ENCODE data around the gene DLG2.
A peak's percentile ranks its signal among the peaks of the same experiment; 100 is the strongest.

The DLG2 gene

DNA sequence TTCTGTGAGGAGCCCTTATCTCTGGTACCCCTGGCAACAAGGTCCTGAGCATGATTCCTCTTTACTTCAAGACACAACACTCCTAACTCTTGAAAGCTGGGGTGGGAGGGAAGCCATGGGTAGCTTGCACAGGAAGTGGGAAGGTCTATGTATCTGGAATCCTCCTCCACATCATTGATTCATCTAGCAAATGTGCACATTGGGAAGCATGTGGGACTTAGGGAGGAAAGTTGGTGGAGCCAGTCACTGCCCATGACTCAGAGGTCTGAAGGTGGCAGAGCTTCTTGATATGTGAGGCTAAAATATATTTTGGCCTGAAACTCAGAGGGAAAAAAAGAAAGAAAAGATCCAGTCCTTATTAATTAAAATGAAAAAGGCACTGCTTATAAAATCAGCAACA, 1000.9 kb downstream of the DLG2 start:
- DNase-seq = no peak

DNA sequence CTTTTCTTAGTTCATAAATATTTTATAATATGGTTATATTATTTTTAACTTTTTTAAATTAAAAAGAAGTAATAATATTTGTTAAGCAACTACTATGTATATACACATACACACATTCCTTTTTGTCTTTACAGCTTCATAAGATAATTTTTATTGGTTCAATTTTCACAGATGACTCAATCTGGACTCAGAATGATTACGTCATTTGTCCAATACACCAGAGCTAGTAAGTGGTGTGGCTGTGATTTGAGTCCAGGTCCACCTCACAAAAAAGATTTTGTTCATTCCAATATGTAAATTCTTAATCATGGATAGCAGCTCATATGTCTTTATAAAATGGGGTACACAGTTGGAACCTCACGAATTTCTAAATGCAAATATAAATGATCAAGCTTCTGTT, 1014.5 kb downstream of the DLG2 start:
- no peak for DNase-seq

DNA sequence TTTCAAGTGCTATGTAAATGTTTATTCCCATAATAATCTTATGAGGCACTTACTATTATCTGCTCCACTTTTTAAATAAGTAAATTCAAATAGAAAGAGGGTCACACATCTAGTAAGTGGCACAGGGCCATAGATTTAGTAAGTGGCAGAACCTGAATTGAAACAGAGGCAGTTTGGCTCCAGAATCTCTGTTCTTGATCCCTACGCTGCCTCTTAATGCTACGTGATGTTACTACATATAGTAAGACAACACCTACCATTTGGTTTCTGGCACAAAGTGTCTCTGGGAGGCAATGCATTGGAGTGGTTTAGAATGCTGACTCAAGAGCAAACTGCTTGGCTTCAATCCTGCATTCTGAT, 1018.3 kb downstream of the DLG2 start:
- DNase-seq = no peak

DNA sequence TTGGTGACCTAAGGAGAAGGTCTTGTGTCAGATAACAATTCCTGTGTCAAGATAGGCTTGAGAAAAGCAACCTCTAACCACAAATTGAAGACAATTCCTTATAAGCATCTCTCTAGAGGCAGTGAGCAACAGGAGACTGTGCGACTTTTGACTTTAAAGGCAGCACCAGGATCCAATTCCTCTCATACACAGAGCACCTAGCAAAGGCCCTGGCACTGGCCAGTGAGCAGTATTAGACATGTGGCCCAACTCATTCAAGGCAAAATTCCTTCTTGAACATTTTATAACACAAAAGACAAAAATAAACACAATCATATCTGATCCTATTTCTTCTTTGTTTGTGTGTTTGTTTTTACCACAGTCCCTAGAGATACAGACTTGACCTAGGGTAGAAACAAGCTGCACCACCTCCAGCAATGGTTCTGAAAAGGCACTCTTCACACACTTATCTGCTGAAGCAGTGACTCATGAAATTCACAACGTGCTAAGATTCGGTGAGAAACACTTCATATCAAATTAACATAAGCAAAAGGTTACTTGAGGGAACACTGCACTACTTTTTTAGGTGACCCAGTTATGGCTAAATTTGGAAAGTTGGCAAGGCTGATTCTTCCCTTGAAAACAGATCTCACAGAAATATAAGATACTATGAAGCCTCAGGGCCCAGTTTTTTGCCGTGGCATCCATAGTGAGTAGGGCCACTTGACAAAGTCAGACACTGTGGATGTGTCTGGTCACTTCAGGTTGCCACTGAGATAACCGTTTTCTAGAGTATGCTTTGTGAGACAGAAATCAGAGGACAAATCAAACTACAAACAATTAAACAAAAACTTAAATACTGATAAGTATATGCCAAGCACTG, 1018.9 kb downstream of the DLG2 start:
- no peak for DNase-seq

DNA sequence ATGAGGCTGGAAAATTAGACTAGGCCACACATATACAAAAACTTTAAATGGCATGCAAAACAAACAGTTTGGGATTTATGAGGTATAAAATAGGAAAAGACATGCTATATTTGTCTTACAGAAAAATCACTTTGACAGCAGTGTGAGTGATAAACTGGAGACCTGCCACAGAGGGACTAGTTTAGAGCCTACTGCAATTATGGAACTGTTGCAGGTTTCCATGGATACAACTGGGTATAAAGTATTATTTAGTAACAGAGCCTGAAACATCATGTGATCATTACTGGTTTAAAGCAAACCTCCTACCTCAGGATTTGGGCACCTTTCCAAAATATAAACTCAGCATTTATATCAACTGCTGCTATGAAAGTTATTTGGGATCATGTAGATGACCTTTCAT, 1032.5 kb downstream of the DLG2 start:
- DNase-seq = no peak

DNA sequence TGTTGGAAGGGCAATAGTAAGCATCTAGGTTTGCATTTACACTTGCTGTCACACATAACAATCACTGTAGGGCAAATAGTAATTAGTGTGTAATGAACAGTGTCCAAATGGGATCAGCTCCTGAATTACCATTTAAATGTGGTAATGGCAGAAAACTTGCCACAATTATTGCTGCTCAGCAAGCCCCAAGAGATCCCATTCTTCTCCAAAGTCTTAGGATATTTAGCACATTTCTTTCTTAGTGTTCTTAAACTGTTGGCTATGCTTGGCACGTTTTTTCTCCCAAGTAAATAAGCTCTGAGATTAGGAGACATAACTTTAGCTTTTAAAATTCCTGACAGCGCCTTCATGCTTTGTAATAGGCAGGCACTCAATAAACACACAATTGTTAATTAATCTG, 1037.0 kb downstream of the DLG2 start:
- no peak for DNase-seq

DNA sequence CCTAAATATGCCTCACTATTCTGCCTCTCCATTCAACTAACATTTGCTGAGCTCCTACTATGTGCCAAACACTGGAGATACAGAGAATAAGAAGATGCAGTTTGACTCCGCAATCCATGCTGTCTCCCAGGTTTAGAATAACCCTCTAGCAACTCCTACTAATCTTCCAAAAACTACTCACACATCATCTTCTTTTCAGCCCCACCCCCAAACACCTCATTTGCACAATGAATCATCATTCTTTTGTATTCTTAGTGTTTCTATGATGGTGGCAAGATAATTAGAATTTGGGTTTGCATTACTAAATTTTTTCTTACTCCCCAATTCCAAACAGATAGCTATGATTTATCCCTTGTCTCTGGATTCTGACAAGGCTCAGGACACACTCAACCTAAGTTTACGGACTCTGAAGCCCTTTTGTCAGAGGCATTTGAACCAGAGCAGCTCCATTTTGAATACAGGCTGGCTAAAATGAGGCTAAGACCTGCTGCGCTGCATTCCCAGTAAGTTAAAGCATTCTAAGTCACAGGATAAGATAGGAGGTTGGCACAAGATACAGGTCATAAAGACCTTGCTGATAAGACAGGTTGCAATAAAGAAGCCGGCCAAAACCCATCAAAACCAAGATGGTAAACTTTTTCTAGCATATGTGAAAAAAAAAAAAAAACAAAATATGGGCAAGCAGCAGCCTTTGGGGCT, 1038.9 kb downstream of the DLG2 start:
- no peak for DNase-seq

DNA sequence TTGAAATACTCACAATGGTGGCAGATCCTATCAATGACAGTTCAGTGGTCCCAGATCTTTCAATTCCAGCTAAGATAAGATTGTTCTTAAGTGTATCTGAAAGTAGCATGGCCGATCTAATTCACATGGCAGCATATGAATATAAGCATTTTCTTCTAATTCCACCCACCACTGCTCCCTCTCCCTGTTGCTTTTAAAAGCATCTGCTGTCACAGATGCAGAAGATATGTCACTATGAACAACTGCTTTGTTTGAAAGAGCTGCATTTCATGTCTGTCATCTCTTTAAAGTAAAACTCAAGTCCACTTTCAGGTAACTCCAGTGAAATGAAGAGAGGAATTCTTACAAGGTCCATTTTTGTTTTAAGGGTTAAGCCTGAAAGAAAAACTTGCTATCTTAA, 1044.0 kb downstream of the DLG2 start:
- DNase-seq = no peak

DNA sequence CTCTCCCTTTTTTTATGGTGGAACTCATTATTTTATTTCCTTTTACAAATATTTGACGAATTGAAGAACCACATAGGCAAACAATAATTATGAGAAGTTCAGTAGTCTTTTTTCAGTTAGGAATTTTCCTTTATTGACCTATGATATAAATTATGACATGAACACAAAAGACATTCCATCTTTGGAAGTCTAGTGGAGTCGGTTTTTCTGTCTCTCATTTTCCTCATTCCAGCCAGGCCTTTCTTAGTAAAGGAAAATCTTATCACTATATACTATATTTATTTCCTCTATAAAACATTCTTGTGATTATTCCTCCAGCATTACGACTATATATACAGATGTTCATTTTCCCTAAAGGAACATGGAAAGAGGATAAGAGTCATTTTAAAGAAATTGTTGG, 1046.1 kb downstream of the DLG2 start:
- DNase-seq = no peak

DNA sequence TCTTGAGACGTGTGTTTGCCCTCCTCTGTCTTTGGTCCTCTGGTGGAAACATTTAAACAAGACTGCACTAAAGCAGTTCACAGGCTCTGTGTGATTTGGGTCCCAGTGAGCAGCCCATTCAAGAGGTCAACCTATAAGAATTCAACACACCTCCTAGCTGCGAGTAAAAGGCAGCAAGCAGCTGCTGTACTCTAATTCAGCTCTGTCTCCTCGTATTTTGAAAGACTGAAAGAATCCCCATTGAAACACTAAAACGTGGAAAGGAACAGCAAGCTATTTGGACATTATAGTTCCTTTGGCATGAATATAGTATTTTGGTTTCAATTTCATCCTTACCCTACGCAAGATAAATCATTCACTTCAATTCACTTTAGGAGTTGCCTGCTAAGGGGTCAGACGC, 1046.7 kb downstream of the DLG2 start:
- no peak for DNase-seq

DNA sequence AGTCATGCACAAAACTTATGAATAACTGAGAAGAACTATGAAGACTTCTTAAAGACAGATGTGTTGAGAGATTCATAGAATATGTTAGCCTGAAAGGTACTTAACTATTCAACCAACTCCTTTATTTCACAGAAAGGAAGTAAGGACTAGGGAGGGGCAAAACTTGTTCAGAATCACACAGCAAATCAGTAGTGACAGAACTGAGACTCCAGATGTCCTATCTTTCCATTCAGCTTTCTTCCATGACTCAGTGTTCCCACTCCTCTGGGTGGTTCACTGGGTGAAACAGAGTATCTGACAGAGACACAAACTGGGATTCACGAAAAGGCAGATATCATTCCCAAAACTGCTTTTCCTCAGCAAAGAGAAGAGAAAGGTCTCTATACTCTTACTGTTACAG, 1053.3 kb downstream of the DLG2 start:
- no peak for DNase-seq

DNA sequence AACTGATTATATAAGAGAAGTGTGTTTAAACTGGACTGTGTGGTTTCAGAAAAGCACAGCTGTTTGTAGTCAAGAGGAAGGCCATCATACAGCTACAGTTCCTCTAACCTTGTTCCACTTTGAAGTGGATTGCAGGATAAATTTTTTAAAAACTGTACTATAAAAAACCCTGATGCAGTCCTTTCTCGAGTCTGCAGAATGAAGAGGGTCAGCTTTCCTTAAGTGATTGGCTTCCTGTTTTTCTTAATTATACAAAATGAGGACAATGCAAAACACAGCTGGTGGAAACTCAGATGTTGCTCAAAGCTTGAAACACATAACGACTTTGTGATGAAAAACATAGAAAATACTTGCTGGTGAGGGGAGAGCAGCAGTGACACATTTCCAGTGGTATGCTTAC, 1060.5 kb downstream of the DLG2 start:
- DNase-seq = no peak

DNA sequence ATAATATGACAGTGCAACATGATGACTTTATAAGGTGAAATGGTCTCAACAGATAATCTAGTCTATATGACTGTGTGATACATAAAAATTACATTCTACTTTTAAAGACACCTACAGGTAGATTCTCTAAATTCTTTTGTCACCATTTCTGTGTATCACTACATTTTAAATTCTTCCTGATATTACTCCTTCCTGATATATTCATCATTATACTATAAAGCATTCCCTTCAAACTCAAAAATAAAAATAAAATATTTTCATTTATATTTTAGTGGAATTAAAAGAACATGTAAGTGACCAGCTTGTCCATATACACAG, 1062.3 kb downstream of the DLG2 start:
- no peak for DNase-seq

DNA sequence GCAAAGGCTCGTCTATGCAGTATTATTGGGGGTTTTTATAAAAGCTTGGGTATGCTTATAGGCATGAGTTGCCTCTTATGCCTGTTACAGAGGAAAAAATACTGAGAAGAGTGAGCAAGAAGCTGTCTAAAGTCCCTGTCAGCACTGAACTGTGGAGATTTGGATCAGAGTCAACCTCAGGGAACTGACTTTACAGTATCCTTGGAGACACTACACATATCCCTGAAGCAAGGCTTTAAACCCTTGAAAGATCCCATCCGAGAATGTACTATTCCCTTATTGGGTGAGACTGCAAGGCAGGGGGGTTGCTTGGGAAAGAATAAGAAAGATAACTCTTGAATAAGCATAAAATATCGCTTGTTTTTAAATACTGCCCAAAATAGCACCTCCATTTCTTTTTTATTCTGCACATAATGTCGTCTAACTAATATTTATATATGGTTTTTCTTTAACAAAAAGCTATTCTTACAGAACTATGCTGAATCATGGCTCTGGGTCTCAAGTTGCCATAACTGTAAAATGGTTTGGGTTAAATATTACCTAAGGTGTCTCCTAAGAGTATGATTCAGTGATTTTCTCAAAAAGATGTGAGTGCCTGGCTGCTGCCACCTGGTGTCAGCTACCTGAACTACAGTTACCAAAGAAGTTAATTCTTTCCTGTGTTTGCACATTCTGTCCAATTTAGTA, 1062.8 kb downstream of the DLG2 start:
- peak; percentile 6 for DNase-seq

DNA sequence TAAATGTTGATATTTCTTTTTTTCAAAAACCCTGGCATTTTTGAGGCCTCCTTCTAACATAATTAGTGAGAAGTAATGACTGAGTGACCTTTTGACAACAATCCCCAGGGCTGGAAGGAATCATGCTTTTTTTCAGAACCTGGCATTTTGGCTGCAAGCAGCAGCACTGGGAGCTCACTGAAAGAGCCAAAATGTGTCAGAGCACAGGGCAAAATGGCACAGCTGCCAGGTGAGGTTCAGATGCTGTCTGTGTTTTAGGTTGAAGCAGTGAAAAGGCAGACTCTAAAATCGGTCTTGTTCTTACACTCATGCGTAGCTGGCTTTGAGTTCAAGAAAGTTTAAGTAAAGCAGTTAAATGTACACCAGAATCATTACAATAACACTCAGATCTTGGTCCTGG, 1063.8 kb downstream of the DLG2 start:
- no peak for DNase-seq

DNA sequence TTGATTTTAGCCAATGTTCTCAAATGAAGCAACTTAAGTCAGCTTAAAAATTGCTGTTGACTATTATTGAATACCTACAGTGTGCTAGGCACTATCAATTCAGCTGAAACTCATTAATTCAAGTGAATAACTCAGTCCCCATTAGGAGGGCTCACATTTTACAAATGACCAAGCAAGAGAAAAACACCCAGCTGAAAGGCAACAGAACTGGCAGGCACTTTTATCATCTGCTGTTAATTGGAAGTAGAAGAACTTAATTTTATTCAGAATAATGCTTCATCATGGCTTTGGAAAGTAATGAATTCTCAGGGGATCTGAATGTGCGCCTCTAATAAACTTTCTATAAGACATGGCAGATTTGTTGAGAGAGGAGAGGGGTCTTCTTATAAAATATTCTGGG, 1066.9 kb downstream of the DLG2 start:
- no peak for DNase-seq

DNA sequence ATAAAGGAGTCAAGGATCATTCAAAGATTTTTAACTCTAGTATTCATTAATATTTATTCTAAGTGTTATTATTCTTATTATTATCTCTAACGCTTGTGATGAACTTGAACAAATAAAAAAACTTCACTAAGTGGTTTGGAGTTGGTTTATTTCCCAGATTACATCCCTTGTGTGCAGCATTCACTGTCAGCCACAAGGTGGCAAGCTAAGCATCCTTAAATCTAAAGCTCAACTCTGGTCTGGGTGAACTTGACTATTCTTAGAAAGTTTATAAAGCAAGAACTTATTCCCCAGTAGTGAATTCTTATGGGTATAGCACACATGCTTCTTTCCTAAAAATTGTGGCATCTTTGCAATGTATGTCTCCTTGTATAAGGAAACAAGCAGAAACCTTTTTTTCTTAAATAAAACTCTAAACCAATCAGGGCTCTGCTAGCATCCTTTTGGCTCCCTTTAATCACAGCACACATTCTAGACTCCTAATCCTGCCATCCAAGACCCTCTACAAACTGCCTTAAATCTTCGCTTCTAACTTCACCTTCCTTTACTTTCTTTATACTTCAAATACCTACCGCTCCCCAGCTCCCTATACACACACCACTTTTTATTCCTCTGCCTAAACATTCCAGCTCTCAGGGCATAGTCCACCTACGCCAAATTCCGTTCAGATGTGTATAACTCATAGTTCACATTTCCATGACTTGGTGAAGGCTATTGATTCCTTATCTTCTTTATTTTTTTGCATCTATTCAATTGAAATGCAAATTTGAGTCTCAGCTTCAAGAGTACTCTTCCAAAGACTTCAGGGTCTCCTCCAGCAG, 1068.8 kb downstream of the DLG2 start:
- DNase-seq = no peak

DNA sequence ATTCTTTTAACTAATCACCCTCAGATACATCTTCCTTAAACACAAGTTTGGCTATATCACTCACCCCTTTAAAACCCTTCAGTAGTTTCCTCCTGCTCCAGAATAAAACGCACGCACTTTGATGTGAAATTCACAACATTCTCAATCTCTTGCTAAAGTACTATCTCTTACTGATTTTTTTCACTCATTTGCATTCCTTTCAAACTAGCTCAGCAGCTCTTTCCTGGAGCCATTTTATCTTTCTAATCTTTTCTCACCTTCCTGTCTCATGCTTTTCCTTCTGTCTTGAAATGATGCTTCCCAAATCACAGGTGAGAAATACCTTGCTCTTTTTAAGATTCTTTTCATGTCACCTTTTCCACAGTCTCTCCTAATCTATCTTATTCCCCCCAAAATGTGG, 1074.4 kb downstream of the DLG2 start:
- no peak for DNase-seq

DNA sequence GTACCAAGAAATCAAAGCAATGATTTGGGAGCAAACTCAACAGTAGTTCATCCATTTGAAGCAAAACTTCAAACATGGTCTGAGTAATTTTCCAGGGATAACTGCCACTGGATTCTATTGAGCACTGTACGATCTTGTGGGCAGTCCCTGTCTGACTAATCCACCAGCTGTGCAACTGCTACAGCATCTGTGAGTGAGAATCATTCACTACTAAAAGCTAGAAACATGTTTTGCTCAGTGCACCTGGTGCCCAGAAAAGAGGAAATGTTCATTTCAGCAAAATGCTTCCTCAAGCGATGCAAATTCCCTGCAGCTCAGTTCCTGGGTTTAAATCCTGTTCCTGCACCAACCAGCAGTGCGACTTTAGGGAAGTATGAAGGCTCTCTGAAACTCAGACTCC, 1077.9 kb downstream of the DLG2 start:
- no peak for DNase-seq

DNA sequence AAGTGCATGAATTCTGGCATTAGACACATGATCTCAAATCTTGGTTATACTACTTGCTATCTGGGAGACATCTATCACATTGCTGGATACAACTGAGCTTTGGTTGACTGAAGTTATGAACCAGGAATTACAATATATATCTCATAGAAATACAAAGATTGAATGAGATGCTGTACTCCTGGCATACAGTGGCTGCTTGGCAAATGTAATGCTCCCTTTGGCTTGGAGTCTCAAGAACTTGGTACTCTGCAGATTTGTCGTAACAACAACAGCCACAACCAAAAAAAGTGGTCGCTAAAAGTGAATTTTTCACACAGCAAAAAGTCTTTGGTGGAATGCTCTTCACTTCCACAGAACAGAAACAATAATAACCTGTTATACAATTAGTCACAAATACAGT, 1082.6 kb downstream of the DLG2 start:
- no peak for DNase-seq

DNA sequence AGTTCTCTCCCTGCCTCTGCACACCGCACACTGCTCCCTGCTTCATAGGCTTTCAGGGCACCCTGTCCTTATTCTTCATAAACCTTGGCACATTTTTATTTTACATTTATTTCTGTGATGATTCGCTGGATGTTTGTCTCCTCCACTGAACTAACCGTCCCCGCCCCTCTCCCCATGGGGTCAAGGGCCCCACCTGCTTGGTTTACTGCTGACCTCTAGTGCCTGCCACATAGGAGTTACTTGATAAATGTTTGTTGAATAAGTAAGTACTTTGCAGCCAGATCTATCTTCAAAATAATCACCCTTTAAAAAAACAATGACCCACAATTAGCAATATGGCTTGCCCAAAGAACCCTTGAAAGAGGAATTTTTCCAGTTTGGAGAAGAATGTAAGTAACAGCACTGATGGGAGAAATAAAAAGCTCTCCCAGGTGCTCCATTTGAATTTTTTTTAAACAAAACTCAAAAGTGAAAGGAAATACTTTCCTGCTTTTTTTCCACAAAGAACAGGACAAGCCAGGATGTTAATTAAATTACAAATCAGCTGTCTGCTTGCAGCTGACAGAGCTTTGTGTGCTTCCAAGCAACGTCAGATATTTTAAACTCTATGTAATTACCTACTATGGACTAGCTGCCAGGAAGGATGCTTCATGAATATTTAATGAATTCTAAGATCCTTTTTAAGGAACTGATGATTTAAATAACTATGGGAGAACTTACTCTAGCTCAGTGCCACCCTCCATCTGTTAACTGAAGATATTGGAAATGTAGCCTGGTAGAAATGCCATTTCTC, 1083.6 kb downstream of the DLG2 start:
- DNase-seq = no peak

DNA sequence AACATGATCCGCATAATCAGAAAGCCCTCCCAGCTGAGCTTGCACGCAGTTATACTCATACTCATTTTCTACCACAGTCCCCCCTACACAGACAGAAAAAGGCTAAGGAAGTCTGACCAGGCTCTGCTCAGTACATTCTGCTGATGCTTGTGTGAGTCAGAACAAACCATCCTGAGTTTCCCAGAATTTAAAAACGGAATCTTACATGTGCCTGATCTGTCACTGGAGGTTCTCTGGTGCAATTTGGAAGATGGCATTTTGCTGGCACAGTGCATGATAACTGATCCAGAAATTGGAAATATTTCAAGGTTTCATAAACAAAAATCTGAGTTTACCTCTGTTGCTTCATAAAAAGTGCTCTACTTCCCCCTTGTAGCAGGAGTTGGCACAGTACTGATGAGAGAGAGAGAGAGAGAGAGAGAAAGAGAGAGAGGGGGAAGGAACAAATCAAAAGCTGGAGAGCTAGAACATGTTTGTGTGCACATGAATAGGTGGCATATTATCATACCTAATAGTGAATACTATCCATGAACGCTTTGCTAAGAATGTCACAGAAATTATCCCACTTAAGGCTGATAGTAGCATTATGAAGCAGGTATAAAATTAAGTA, 1085.3 kb downstream of the DLG2 start:
- no peak for DNase-seq

Measured in stimulated activated CD4-positive, alpha-beta T cell treated with anti-CD3 and anti-CD28 coated beads, Interleukin-1b, Interleukin-23, amount 100 ng/mL, for 48 hours (primary cell).